ENCODE data around the gene PPP6R3.

- TF ChIP-seq CTCF (IDR thresholded peaks at IDR 0.05): no peak
- no peak for TF ChIP-seq POLR2A (IDR thresholded peaks at IDR 0.05)
Measured at GRCh38 chr11:68583041-68583446, 122.5 kb downstream of the PPP6R3 start.

All from thyroid gland (tissue), 4 donors.